B cell (primary cell): ENCODE measurements around the gene NME9. TPM values are rescaled to one million over a fixed set of nuclear protein-coding genes. Genes with fewer than 3 reads are reported as not detected.

Experiments
- ATAC-seq: fragments of 200-7000 bp; cut with Tn5 transposase; one replicate; pipeline ENCODE4 v1.10.0; 2021; ENCODE audit warnings: low read depth, mild to moderate bottlenecking, moderate number of reproducible peaks, moderate library complexity
- CTCF ChIA-PET: fragments of 350-600 bp; sonication (Branson Sonifier 250); formaldehyde crosslinking; loops from one replicate; lab custom pipeline; 2021; ENCODE audit warnings: antibody characterized with exemption, inconsistent platforms; lab: Charles Lee
- POLR2A ChIA-PET: fragments of 350-600 bp; sonication (Branson Sonifier 250); formaldehyde crosslinking; loops from one replicate; lab custom pipeline; 2021; ENCODE audit warnings: antibody characterized with exemption; lab: Charles Lee
- DNase-seq: peaks from one replicate; pipeline ENCODE4 v3.0.0; 2013
- H2AFZ ChIP-seq: 2 replicates; pipeline ENCODE4 v1.6.1; 2012; ENCODE audit warnings: mild to moderate bottlenecking, low read depth, low read length; ENCODE audit not compliant: insufficient read depth, poor library complexity, severe bottlenecking
- H3K27ac ChIP-seq, 2 donors: 1 replicate in 1 of 2; 2 replicates in 1 of 2; pipeline ENCODE4 v1.5.1; 2012 to 2013; ENCODE audit warnings: low read length in 2 of 2, mild to moderate bottlenecking in 2 of 2, moderate library complexity in 1 of 2
- H3K27me3 ChIP-seq, 4 experiments: fragments of 200-600 bp in 1 of 4; sonication (generic) in 1 of 4; replicated peaks in 1 of 4; 1 replicate in 2 of 4; 2 replicates in 2 of 4; pipeline versions ENCODE4 v1.6.1 to v1.7.0; 2013 to 2016; ENCODE audit warnings: low read length in 3 of 4, mild to moderate bottlenecking in 2 of 4, mixed read lengths in 1 of 4, moderate library complexity in 1 of 4; ENCODE audit not compliant: insufficient read depth in 4 of 4, control insufficient read depth in 3 of 4; ENCODE audit errors: control extremely low read depth in 1 of 4
- H3K36me3 ChIP-seq, 2 experiments: replicated peaks in 1 of 2; 1 replicate in 1 of 2; 2 replicates in 1 of 2; pipeline versions ENCODE4 v1.6.1 to v1.7.1; 2013; ENCODE audit warnings: low read length in 1 of 2; ENCODE audit not compliant: insufficient read depth in 2 of 2, control insufficient read depth in 1 of 2; ENCODE audit errors: control extremely low read depth in 1 of 2, extremely low read depth in 1 of 2
- H3K4me1 ChIP-seq, 2 donors: fragments of 200-600 bp in 1 of 2; sonication (generic) in 1 of 2; 1 replicate in 1 of 2; 2 replicates in 1 of 2; pipeline versions ENCODE4 v1.5.1 to v1.6.1; 2013 to 2017; ENCODE audit warnings: low read length in 2 of 2; ENCODE audit not compliant: control insufficient read depth in 2 of 2, insufficient read depth in 2 of 2
- H3K4me2 ChIP-seq: replicated peaks from 2 replicates; pipeline ENCODE3; 2012; ENCODE audit warnings: mild to moderate bottlenecking, low read depth, low read length; ENCODE audit not compliant: poor library complexity, severe bottlenecking
- H3K4me3 ChIP-seq, 5 experiments: fragments of 200-600 bp in 1 of 5; sonication (generic) in 1 of 5; 1 replicate in 3 of 5; 2 replicates in 2 of 5; pipeline versions ENCODE4 v1.5.1 to v1.7.0; 2011 to 2016; ENCODE audit warnings: low read length in 4 of 5, mild to moderate bottlenecking in 4 of 5, low read depth in 2 of 5, control low read depth in 1 of 5, moderate library complexity in 1 of 5; ENCODE audit not compliant: insufficient read depth in 1 of 5; ENCODE audit errors: control extremely low read depth in 1 of 5, extremely low read depth in 1 of 5
- H3K79me2 ChIP-seq: fragments of 200-600 bp; sonication (generic); one replicate; pipeline ENCODE4 v1.6.0; 2016; ENCODE audit warnings: low read length; ENCODE audit not compliant: control insufficient read depth, insufficient read depth
- H3K9ac ChIP-seq: fragments of 200-600 bp; sonication (generic); 2 replicates; pipeline ENCODE4 v1.6.1; 2017; ENCODE audit warnings: mild to moderate bottlenecking, low read length, moderate library complexity
- H3K9me3 ChIP-seq, 3 donors: one replicate each; pipeline versions ENCODE4 v1.6.1 to v1.7.1; 2013; ENCODE audit warnings: low read length in 2 of 3; ENCODE audit not compliant: control insufficient read depth in 2 of 3, insufficient read depth in 1 of 3; ENCODE audit errors: control extremely low read depth in 1 of 3
- H4K20me1 ChIP-seq: 2 replicates; pipeline ENCODE4 v1.6.0; 2012; ENCODE audit warnings: mild to moderate bottlenecking, low read length; ENCODE audit not compliant: insufficient read depth, control insufficient read depth, poor library complexity, severe bottlenecking
- H3K27ac Mint-ChIP-seq: one replicate; pipeline ENCODE4 v1.8.0; 2021; ENCODE audit warnings: mixed read lengths
- H3K27me3 Mint-ChIP-seq: one replicate; pipeline ENCODE4 v1.8.0; 2021; ENCODE audit warnings: mixed read lengths
- H3K4me1 Mint-ChIP-seq: one replicate; pipeline ENCODE4 v1.8.0; 2021; ENCODE audit warnings: mixed read lengths
- H3K4me3 Mint-ChIP-seq: one replicate; pipeline ENCODE4 v1.8.0; 2021; ENCODE audit warnings: mixed read lengths
- H3K9me3 Mint-ChIP-seq: one replicate; pipeline ENCODE4 v1.8.0; 2022; ENCODE audit warnings: mixed read lengths; ENCODE audit not compliant: insufficient read depth
- CTCF ChIP-seq: fragments of 200-600 bp; IDR thresholded peaks from one replicate; pipeline ENCODE4 v1.8.0; 2022; ENCODE audit warnings: antibody characterized with exemption, mild to moderate bottlenecking
- EZH2 ChIP-seq: IDR thresholded peaks from 2 replicates; pipeline ENCODE4 v1.6.1; 2012; ENCODE audit warnings: borderline replicate concordance, low read depth, mild to moderate bottlenecking, moderate library complexity, low read length; ENCODE audit not compliant: insufficient read depth, poor library complexity, severe bottlenecking
- WGBS: methylation state at CpG from one replicate; pipeline ENCODE4 v1.1.5; 2013; ENCODE audit warnings: missing lambda C conversion rate; ENCODE audit not compliant: insufficient coverage; 5-methylcytosine and 5-hydroxymethylcytosine counted together
- intact Hi-C: fragments of 100-400 bp; cut with micrococcal nuclease; formaldehyde crosslinking; loops from one replicate; pipeline ENCODE4 v1.10.0; 2022
- polyA plus RNA-seq: library from polyadenylated mRNA; depleted of rRNA; stranded (reverse); fragments of >200 nt; gene quantifications from 2 replicates; pipeline ENCODE4 v1.2.3, GENCODE V29; 2012
- total RNA-seq, 2 donors: library from RNA; stranded (reverse); fragments of 120-200 nt in 1 of 2; gene quantifications; 1 replicate in 1 of 2; 2 replicates in 1 of 2; pipeline versions ENCODE4 v1.2.3 to v1.2.4, GENCODE V29; 2013 to 2022

The NME9 gene
- total and polyA plus RNA-seq, 2 donors (not counting 1 experiment from before 2014, with no cell fraction given), result not detected

DNA sequence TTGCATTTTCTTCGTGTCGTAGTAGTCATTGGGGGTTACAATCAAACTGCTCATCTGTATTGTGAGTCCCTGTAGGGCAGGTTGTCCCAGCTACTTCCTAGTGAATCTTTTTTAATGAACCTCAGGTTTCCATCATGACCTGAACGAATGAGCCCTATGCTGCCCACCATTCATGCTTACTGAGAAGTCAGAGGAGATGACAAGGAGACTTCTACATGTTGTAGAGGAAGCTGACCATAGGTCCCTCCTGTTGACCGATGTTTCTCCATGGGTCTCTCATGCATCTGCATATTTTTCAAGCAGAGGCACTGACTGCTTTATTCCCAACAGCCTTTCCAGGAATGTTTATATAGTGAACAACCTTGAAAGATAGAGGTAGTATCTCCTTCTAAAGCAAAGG, 5.0 kb upstream of the NME9 start:
- H3K36me3 ChIP-seq, result no peaks in the 10 kb centered on the region
- peaks cover 4% of the 10 kb centered on the region for H3K4me1 Mint-ChIP-seq
- no peak for TF ChIP-seq EZH2
- TF ChIP-seq CTCF, result no peak
- DNase-seq, result no peak
- peaks cover 46% of the 10 kb centered on the region for H3K27me3 Mint-ChIP-seq
- POLR2A ChIA-PET, result no interaction called here
- no peaks in the 10 kb centered on the region for H4K20me1 ChIP-seq
- no peak overlapping the region for H3K4me2 ChIP-seq
- intact Hi-C loops, result loop anchor here (5.0 kb wide), 1 partner anchor 583 kb away; no protein-coding TSS in a partner anchor
- WGBS, result 100% methylated on average over 2 of the region's 4 CpGs
- no peaks in the 10 kb centered on the region for H3K79me2 ChIP-seq
- H3K9ac ChIP-seq, result no peak overlapping the region
- no peak for ATAC-seq
- H3K27me3 ChIP-seq, result peaks cover 0 to 14% (median 2%) of the 10 kb centered on the region in 4 experiments
- H3K27ac Mint-ChIP-seq, result no peak overlapping the region
- H3K4me3 Mint-ChIP-seq, result no peak overlapping the region
- H3K27ac ChIP-seq, result no peak overlapping the region
- H3K9me3 Mint-ChIP-seq, result no peaks in the 10 kb centered on the region
- H3K4me1 ChIP-seq, result peaks cover 0 to 4% of the 10 kb centered on the region in 2 donors
- H3K9me3 ChIP-seq, result peaks cover 0 to 4% (median 0%) of the 10 kb centered on the region in 3 donors
- no peak overlapping the region for H2AFZ ChIP-seq
- CTCF ChIA-PET, result no interaction called here
- no peak overlapping the region for H3K4me3 ChIP-seq

DNA sequence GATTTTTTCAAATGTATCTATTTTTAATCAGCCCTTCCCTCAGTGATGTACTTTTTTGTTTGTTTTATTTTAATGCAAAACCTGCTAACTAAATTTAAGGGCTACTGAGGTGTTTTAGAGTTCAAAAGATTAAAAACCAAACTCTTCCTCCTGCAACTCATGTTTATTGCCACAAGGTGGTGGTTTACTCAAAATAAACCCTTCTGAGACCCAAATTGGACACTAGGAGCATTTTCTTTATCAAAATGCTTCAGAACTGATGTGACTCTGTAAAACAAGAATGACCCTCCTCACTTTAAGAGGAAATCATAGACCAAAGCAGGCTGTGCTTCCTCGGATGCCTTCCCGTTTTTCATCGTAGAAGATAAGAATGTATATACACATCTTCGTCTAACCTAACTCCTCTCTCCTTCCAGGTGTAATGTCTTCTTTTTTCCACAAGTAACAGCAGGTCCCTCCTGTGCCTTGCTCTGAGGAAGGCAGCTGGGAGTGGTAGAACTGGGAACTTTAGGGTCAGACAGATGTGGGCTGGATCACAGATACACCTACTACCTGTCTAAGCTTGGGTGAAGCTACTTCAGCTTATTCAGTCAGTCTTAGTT, 2.9 kb upstream of the NME9 start:
- peaks cover 0 to 16% (median 7%) of the 10 kb centered on the region in 4 experiments for H3K27me3 ChIP-seq
- ChIA-PET CTCF (no interaction called here), POLR2A (no interaction called here)
- ATAC-seq (no peak), DNase-seq (no peak)
- H3K9me3 ChIP-seq, result peaks cover 0 to 4% (median 0%) of the 10 kb centered on the region in 3 donors
- WGBS, result no CpG with 5 or more reads among the region's 4 CpGs
- no peak overlapping the region for H3K4me2 ChIP-seq
- H3K27ac ChIP-seq, result no peak overlapping the region
- TF ChIP-seq CTCF (peak; percentile 43), EZH2 (no peak)
- Mint-ChIP-seq H3K27ac (no peak overlapping the region), H3K4me1 (peaks cover 13% of the 10 kb centered on the region), H3K27me3 (peaks cover 49% of the 10 kb centered on the region), H3K9me3 (no peaks in the 10 kb centered on the region), H3K4me3 (no peak overlapping the region)
- peaks cover 7 to 18% of the 10 kb centered on the region in 2 donors for H3K4me1 ChIP-seq
- no peak overlapping the region for H3K9ac ChIP-seq
- H3K4me3 ChIP-seq, result no peak overlapping the region
- no peaks in the 10 kb centered on the region for H3K36me3 ChIP-seq
- no peaks in the 10 kb centered on the region for H3K79me2 ChIP-seq
- intact Hi-C loops, result loop anchor here (5.0 kb wide), 1 partner anchor 585 kb away; no protein-coding TSS in a partner anchor
- no peak overlapping the region for H2AFZ ChIP-seq
- no peaks in the 10 kb centered on the region for H4K20me1 ChIP-seq
